A673 (cell line): ENCODE data around the gene LARP1. TPM values are rescaled to one million over a fixed set of nuclear protein-coding genes. Genes with fewer than 3 reads are reported as not detected.
"Not testable (repeated sequence)": the region's sequence is repeated elsewhere in the genome, so short reads cannot be mapped to it uniquely, and the experiment has no call there.

Source experiments
- BruUV-seq: library from RNA; stranded (reverse); fragments of 400-500 nt; replicated peaks from 2 replicates; lab custom pipeline; 2021; lab: Mats Ljungman, UMichigan
- CTCF ChIA-PET: fragments of 300-600 bp; sonication (Branson Sonifier 250); formaldehyde crosslinking; loops from one replicate; lab custom pipeline; 2022; ENCODE audit warnings: antibody characterized with exemption; lab: Charles Lee
- POLR2A ChIA-PET: fragments of 300-600 bp; sonication (Branson Sonifier 250); formaldehyde crosslinking; loops from one replicate; lab custom pipeline; 2022; ENCODE audit warnings: antibody characterized with exemption; ENCODE audit not compliant: low non-redundant PET; lab: Charles Lee
- DNase-seq: peaks from one replicate; pipeline ENCODE4 v3.0.0-alpha.2; 2015; ENCODE audit warnings: low spot score
- H3K27ac ChIP-seq: fragments of 200-600 bp; sonication (generic); 2 replicates; pipeline ENCODE4 v1.5.1; 2016; ENCODE audit warnings: mixed run types, low read depth, mild to moderate bottlenecking, mixed read lengths, antibody characterized with exemption, low read length; ENCODE audit not compliant: poor library complexity, severe bottlenecking
- H3K27me3 ChIP-seq: fragments of 200-600 bp; sonication (generic); replicated peaks from 2 replicates; pipeline ENCODE4 v1.6.1; 2017; ENCODE audit warnings: mixed run types, low read depth, mild to moderate bottlenecking, mixed read lengths, antibody characterized with exemption, low read length; ENCODE audit not compliant: insufficient read depth, poor library complexity
- H3K36me3 ChIP-seq: fragments of 200-600 bp; sonication (generic); 2 replicates; pipeline ENCODE4 v1.6.1; 2016; ENCODE audit warnings: mixed run types, mild to moderate bottlenecking, mixed read lengths, antibody characterized with exemption, low read length; ENCODE audit not compliant: insufficient read depth, poor library complexity, severe bottlenecking
- H3K4me1 ChIP-seq: fragments of 200-600 bp; sonication (generic); 2 replicates; pipeline ENCODE4 v1.6.1; 2017; ENCODE audit warnings: mixed run types, mild to moderate bottlenecking, mixed read lengths, antibody characterized with exemption, low read length; ENCODE audit not compliant: insufficient read depth, poor library complexity, severe bottlenecking
- H3K4me3 ChIP-seq: fragments of 200-600 bp; sonication (generic); 2 replicates; pipeline ENCODE4 v1.5.1; 2016; ENCODE audit warnings: low read depth, mixed run types, mild to moderate bottlenecking, mixed read lengths, low read length; ENCODE audit not compliant: poor library complexity, severe bottlenecking
- H3K9me3 ChIP-seq: fragments of 200-600 bp; sonication (generic); 2 replicates; pipeline ENCODE4 v1.6.1; 2016; ENCODE audit warnings: mixed run types, low read depth, mild to moderate bottlenecking, mixed read lengths, antibody characterized with exemption, low read length; ENCODE audit not compliant: poor library complexity, severe bottlenecking
- EZH2 ChIP-seq: fragments of 200-600 bp; sonication (generic); IDR thresholded peaks from 2 replicates; pipeline ENCODE4 v1.6.1; 2017; ENCODE audit warnings: borderline replicate concordance, low read depth, mild to moderate bottlenecking, mixed read lengths, antibody characterized with exemption, low read length; ENCODE audit not compliant: poor library complexity, severe bottlenecking
- intact Hi-C: fragments of 100-400 bp; cut with micrococcal nuclease; formaldehyde crosslinking; loops from one replicate; pipeline ENCODE4 v1.10.0; 2022; ENCODE audit not compliant: unreplicated experiment
- total RNA-seq: library from RNA; stranded (reverse); gene quantifications from 2 replicates; pipeline ENCODE4 v1.2.3, GENCODE V29; 2021
- TF ChIP-seq, protein P1 (sequence below): fragments of 300-800, 200-600 bp; sonication (generic); conservative IDR thresholded peaks from 2 replicates; pipeline ENCODE4 v1.5.1; 2017; ENCODE audit warnings: low read depth, mild to moderate bottlenecking, antibody characterized with exemption, low read length, moderate library complexity, mixed read lengths

LARP1 gene
- total RNA-seq, 1 experiment from 2014 or later, result 257 TPM

DNA sequence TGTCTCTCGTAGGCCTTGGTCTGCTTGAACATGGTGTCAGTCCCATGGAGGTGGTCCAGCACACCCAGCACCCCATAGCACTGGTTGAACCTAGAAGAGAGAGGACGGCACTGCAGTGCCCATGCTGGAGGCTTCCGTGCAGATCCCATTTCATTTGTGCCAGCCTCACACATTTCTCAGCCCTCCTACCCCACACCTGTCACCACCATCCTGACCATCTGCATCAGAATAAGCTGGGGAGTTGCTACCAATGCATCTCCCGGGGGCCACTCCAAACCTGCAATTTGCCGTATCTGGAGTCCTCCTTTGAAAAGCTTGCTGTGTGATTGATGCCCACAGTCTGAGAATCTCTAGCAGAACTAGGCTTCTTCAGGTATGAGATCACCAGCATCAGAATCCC lies 65.2 kb downstream of the LARP1 start:
- H3K36me3 ChIP-seq, result peaks cover 30% of the 10 kb centered on the region
- ChIA-PET CTCF (no interaction called here), POLR2A (no interaction called here)
- no peaks in the 10 kb centered on the region for H3K9me3 ChIP-seq
- no peaks in the 10 kb centered on the region for H3K4me1 ChIP-seq
- intact Hi-C loops, result no loop called here
- H3K27me3 ChIP-seq, result no peaks in the 10 kb centered on the region
- BruUV-seq, result no TSS peak
- H3K4me3 ChIP-seq, result no peak overlapping the region
- no peak for DNase-seq
- no peak overlapping the region for H3K27ac ChIP-seq
- no peak for TF ChIP-seq EZH2
- TF ChIP-seq, protein P1, sequence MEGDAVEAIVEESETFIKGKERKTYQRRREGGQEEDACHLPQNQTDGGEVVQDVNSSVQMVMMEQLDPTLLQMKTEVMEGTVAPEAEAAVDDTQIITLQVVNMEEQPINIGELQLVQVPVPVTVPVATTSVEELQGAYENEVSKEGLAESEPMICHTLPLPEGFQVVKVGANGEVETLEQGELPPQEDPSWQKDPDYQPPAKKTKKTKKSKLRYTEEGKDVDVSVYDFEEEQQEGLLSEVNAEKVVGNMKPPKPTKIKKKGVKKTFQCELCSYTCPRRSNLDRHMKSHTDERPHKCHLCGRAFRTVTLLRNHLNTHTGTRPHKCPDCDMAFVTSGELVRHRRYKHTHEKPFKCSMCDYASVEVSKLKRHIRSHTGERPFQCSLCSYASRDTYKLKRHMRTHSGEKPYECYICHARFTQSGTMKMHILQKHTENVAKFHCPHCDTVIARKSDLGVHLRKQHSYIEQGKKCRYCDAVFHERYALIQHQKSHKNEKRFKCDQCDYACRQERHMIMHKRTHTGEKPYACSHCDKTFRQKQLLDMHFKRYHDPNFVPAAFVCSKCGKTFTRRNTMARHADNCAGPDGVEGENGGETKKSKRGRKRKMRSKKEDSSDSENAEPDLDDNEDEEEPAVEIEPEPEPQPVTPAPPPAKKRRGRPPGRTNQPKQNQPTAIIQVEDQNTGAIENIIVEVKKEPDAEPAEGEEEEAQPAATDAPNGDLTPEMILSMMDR, result no peak

DNA sequence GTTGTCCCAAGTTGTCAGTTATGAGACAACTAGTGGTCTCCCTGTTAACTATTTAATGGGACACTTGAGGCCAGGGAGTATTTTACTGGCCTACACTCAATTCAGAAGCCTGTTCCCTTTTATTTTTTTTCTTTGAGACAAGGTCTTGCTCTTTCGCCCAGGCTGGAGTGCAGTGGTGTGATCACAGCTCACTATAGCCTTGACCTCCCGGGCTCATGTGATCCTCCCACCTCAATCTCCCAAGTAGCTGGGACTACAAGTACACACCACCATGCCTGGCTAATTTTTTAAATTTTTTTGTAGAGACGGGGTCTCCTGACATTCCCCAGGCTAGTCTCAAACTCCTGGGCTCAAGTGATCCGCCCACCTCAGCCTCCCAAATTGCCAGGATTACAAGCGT lies 67.7 kb downstream of the LARP1 start:
- H3K27ac ChIP-seq, POLR2A ChIA-PET, BruUV-seq, H3K9me3 ChIP-seq, H3K27me3 ChIP-seq, CTCF ChIA-PET, intact Hi-C loops, H3K36me3 ChIP-seq, H3K4me1 ChIP-seq, DNase-seq, H3K4me3 ChIP-seq: not testable (repeated sequence)

DNA sequence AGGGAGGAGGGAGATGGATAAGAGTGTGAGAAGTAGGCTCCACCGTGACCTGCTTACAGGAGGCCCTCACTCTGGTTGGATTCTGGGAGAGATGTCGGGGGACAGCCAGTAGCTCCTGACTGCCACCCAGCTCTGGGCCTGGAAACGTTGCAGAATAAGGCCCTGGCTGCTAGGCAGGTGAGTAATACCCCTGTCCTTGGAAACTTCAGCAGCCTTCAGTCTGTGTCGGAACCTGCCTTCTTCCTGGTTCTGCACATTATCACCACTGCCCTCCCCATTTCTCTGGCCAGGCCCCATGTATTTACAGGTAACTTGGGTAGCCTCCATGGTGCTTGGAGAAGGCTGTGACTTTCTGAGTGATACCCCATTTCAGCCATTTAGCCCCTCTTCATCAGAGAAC lies 68.4 kb downstream of the LARP1 start:
- Histone ChIP-seq H3K4me3 (no peak overlapping the region), H3K27me3 (no peaks in the 10 kb centered on the region), H3K27ac (no peak overlapping the region), H3K4me1 (no peaks in the 10 kb centered on the region), H3K9me3 (no peaks in the 10 kb centered on the region), H3K36me3 (peaks cover 5% of the 10 kb centered on the region)
- POLR2A ChIA-PET, result no interaction called here
- TF ChIP-seq, protein P1, result no peak
- TF ChIP-seq EZH2, result no peak
- DNase-seq, result no peak
- BruUV-seq, result no TSS peak
- intact Hi-C loops, result no loop called here
- CTCF ChIA-PET, result no interaction called here

DNA sequence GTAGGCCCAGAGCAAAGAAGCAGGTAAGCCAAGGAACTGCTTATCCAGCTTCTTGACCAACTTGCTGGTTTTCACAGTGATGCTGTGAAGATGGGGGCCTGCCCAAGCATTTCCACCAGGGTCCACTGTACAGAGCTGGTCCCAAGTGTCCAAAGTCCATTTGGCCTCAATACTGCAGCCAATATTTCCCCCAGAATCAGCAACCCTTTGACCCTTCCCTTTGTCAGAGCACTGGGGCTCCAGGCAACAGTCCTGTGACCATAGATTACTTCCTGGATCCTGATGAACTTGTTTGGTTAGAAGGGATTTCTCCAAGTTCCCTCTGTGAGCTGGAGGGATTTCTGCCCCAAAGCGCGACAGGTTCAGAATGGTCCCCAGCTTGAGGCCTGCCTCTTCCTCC lies 68.9 kb downstream of the LARP1 start:
- ChIA-PET CTCF (no interaction called here), POLR2A (no interaction called here)
- H3K4me1 ChIP-seq, result no peaks in the 10 kb centered on the region
- H3K4me3 ChIP-seq, result no peak overlapping the region
- H3K9me3 ChIP-seq, result no peaks in the 10 kb centered on the region
- intact Hi-C loops, result no loop called here
- no peak for DNase-seq
- H3K36me3 ChIP-seq, result peaks cover 2% of the 10 kb centered on the region
- BruUV-seq, result no TSS peak
- no peak overlapping the region for H3K27ac ChIP-seq
- TF ChIP-seq, protein P1, result no peak
- no peak for TF ChIP-seq EZH2
- H3K27me3 ChIP-seq, result no peaks in the 10 kb centered on the region
